GM19455 (cell line): Measurements from ENCODE around the gene CYP2D6.
"Not testable (repeated sequence)": the region's sequence is repeated elsewhere in the genome, so short reads cannot be mapped to it uniquely, and the experiment has no call there.

Source experiments
- ATAC-seq: cut with Tn5 transposase; IDR thresholded peaks from one replicate; pipeline ENCODE4 v1.9.1; 2021; ENCODE audit not compliant: unreplicated experiment

Gene CYP2D6

DNA sequence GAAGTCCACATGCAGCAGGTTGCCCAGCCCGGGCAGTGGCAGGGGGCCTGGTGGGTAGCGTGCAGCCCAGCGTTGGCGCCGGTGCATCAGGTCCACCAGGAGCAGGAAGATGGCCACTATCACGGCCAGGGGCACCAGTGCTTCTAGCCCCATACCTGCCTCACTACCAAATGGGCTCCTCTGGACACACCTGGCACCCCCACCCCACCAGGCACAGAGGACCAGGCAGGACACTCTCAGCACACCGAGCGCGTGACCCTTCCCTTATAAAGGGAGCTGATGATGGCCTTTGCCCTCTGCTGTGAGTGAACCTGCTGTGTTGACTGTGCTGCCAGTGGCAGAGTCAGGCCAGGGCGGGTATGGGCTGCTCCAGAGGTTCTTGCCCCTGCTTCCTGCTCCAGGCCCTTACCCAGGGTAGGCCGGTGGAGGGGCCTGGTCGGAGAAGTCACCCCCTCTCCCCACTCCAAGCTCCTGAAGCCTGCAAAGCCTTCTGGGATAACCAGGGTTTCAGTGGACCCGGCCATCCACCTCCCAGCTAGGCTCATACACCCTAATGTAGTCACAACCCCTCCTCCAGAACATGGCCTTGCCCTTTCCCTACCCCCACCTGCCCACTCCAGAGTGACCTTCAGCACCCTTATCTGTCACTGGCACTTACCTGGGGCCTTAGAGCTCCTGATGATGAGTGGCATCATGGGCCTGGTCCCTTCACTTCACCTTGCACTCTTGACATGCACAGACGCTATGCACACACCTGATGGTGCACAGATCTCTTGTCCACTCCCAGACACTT is at the start of gene CYP2D6:
Gene CYP2D6 (minus strand): TSS at position 172 of the 793 bp plus-strand sequence. CDS start 19 bp downstream, at position 153.
- not testable (repeated sequence) for ATAC-seq

DNA sequence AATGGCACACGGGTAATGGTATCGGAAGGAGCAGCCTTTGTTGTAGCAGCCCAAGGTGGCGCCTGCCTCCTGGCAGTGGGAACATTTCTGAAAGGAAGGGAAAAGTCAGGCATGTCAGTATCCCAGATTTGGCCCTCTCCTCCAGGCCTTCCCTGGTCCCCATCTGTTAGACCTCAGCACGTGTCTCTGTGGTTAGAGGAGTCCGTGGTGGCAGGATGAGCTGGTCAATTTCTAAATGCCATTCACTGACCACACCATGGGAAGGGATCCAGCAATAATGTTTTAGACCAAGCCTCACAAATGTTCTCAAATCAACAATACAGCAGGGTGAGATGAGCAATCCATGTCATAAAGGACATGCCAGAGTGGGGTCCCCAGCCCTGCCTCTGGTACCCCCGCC is 49.0 kb upstream of the CYP2D6 start:
- no peak for ATAC-seq

DNA sequence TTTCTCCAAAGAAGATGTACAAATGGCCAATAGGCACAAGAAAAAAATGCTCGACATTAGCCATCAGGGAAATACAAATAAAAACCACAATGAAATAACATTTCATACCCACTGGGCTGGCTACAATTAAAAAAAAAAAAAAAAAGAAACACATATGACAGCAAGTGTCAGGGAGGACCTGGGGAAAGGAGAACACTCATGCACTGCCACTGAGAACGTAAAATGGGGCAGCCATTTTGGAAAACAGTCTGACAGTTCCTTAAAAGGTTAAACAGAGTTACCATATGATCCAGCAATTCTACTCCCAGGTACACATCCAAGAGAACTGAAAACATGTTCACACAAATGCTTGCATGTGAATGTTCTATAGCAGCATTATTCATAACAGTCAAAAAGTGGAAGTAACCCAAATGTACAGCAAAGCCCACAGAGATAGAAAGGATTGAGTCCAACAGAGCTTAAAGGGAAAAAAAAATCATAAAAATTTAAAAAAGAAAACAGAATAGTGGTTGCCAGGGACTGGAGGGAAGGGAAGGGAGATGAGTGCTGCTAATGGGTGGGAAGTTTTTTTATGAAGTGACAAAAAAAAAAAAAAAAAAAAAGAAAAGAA is 48.4 kb upstream of the CYP2D6 start:
- no peak for ATAC-seq

DNA sequence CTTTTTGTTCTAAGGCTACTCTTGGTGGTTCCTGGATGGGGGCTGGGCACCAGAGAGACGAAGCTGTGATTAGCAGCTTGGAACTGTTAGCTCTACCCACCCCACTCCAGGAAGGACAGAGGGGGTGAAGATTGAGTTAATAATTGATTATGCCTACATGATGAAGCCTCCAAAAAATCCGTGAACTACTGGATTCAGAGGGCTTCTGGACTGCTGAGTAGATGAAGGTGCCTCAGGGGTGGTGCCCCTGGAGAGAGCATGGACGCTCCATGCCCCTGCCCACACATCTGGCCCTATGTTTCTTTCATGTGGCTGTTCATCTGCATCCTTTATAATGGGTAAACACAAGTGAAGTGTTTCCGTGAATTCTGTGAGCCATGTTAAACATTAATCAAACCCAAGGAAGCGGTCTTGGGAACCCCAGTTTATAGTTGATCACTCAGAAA is 47.3 kb upstream of the CYP2D6 start:
- no peak for ATAC-seq

DNA sequence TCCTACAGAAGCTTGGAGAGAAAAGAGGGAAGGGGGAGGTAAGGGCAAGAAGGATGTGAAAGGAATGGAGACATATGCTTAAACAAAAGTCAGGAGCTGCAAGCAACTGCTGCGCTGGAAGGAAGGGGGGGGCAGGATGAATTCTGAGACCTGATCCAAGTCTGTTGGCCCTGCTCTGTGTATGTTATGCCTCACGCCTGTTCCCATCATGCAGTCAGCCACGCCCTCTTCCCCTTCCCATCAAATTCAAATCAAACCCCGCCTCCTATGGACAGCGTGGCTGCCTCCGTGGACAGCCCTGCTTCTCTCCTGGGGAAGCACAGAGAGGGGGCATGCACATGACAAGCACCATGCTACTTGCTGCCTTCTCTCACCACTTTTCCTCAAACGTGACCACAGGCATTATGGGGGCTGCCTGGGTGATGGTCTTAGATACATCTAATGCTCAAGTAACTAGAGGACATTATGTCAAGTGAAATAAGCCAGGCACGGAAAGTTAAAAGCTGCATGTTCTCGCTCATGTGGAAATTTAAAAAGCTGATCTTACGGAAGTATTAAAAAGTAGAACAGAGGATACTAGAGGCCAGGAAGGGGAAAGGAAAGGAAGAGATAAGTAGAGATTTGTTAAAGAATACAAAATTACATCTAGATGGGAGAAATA is 45.8 kb upstream of the CYP2D6 start:
- ATAC-seq, result no peak

DNA sequence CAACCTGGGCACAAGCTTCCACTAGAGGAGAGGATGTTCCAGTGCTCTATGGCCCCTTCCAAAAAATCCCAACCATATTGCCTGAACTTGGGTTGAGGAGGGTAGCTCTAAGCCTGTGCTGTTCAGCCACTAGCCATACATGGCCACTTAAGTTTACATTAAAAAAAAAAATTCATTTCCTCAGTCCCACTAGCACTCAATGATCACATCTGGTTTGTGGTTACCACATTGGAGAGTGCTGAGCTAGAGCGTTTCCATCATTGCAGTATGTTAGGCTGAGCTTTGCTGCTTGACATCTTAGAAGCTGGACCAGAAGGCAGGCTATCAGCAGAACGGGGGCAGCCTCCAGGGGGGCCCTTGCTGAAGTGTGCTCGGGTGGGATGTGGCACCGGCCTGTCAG is 43.5 kb upstream of the CYP2D6 start:
- ATAC-seq, result no peak

DNA sequence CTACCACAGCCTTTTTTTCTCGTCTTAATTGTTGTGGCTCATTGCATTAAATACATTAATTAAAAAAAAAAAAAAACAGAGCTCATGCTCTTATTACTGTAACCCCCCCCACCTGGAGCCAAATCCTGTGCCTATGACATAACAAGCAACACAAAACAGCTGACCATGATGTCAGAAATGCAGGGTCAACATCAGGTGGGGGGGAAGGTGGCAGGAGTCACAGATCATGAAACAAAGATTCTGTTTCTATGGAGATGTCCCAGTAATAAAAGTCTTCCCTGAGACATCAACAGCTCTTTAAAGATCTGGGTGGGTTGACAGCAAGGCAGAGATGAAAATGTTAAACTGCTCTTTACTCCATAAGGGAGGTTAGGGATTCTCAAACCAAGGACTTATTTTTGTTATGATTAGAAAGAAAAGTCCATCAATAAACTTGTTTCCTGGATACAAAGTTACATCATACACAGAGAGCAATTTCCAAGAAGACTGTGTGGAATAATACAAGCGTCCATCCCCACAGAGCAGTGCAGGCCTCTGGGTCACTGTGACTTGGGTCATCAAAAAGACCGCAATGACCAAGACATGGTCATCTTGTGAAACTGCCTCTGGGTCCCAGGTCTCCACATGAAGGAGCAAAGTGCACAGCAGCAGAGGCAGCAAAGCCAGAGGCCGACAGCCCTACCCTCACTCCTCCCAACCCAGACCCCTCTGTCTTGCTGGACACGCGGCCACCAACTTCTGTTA is 42.7 kb upstream of the CYP2D6 start:
- no peak for ATAC-seq

DNA sequence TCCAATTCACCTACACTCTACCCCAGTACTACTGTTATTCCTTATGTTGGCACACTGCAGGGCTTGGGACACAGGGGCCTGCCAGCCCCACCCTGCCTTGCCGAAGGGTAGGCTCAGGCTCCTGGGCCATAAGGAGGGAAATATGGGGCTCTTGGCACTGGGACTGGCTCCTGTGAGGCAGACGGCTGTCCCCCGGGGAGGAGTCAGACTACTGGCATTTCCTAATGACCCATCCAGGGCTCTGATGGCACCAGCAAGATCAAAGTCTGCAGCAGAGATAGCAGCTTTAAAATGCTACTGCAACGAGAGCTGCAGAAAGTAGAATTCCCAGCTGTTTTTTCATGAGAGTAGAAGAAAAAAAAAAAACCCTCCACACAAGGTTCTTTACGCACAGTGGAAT is 42.2 kb upstream of the CYP2D6 start:
- ATAC-seq, result no peak

DNA sequence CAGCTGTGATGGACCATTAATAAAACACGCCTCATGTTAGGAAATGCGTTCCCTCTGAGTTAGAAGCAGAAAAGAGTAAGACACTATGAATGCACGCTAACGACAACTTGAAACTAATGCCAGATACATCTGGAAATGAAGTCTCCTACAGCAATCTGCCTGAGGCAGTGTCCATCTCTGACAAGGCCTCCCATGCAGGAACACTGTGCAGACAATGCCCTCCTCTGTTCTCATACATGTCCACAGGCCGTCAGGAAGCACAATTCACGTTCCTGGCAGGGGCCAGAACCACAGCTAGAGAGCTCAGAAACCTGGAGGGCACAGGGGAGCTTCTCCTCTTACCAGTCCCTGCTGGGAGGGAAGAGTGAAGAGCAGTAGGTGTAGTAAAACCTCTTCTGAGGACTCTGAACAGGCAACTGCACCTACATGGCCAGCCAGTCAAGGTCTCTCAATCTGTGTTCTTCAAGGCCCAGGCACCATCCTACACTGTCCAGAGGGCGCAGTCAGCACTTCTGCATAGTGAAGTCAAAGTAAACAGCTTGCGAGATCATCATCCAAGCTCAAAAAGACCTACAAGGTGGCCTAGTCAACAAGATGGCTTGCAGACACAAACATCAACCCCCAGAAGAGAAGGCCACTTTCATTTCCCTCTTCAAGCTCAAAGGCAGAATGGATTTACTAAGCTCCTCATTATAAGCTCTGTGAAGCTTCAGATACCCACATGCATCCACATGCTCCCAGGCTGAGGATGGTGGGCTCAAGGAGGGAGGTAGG is 41.5 kb upstream of the CYP2D6 start:
- ATAC-seq, result no peak

DNA sequence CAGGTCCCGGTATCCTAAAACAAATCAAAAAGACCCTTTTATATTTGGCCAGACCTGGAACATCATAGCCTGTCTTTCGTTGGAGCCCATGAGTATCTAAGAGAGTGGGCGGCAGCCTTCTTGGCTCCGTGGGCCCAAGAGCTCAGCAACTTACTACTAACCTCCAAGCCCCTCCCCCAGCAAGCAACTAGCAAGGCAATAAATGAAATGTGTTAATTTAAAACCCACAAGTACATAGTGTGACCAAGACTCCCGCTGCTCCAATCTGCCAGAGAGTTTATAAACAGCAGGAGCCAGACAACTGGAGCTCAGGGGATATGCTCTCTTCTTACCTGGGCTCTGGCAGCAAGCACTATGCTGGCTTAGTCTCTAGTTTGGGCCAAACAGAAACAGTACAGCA is 40.8 kb upstream of the CYP2D6 start:
- no peak for ATAC-seq

DNA sequence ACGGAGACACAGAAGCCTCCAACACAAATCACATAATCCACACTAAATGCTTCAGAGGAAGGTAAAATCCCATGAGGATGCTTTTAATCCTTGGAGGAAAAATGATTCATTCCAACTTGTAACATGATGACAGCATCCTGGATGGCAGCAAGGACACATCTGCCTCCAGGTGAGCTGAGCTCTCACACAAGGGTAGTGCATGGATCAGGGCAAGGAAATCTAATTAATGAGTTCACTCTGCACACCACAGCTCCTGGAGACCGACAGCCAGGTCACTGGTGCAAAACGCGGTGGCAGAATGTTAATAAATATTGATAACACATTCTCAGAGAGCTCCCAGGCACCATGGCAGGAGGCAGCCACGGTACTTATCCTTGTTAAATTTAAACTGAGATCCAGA is 40.3 kb upstream of the CYP2D6 start:
- no peak for ATAC-seq

DNA sequence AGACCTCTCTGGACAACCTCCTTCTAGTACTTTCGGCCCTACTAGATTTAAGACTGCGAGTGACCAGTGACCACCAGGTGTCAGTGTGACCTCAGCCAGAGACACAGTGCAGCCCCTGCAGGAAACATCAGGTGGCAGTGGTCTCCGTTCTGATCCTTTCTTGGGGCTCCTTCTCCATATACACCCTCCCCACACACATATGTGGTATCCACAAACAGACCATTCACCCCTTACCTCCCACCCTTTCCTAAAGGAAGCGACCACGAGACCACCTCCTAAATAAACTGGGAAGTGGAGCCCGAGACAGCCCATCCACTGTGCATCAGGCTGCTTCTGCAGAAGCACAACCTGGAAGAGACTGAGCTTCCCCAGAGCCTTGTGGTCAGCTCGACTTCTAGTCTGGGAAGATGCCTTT is 38.5 kb upstream of the CYP2D6 start:
- no peak for ATAC-seq

DNA sequence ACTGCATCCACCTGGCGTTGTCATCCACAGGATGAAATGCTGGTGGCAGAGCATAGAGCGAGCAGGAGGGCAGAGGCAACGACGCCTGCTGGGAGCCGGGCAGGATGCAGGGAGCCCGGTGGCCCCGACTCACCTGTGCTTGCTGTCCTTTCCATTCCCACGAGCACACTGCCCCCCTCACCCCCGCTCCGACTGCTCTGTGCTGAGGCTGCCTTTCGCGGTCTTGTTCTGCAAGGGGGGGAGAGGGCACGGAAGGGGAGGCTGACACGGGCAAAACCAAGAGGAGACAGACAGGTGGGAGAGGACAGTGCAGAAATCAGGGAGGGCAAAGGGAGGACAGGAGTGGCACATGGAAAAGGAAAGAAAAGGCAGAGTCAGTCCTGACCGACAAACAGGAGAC is 37.9 kb upstream of the CYP2D6 start:
- no peak for ATAC-seq

DNA sequence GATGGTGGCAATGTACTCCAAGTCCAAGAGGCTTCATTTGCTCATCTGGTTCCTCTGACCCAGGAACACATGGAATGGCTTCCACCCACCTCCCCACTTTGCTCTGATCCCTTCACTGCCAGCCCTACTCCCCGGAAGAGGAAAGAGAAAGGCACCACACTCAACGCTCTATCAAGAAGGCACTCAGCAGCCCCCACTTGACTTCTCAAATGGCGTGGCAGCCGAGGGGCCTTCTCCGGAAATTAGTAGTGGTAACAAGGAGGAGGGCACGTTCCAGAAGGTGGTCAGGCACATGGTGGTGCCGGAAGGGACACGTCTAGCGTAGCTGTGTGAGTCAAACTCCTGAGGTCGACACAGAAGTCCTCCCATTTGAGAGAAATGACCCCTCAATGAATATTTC is 36.5 kb upstream of the CYP2D6 start:
- no peak for ATAC-seq

DNA sequence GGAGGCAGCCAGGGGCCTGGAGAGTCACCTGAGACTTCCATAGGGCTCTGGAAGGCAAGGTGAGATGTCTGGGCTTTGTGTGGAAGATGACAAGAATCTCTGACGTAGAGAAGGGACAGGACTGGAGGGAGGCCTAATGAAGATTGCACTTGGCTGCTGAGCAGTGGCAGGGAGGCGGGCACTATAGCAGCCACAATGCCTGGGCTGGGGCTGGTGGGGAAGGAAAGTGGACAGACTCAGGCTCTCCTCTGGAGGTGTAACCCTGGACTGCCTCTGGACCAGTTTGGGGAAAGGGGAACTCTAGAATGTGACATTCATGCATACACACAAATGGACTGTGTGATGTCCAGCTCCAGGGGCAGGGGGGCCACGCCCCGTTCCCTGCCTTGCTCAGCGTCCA is 34.3 kb upstream of the CYP2D6 start:
- no peak for ATAC-seq

DNA sequence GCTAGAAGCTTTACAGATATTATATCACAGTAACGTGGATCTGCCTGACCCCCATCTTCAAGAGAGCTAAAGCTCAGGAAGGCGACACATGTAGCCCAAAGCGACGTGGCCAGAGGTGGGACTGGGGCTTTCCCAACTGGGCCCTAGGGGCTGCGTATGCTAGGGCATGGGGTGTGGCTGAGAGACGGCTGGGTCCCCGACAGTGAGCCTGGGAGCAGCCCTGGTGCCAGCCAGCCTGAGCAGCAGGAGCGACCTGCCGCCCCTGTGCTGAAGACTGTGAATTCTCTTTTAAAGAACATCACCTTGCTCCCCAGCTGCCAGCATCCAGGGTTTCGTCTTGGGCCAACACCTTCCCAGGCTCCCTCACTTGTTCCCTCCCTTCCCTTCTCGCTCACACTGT is 32.9 kb upstream of the CYP2D6 start:
- no peak for ATAC-seq

DNA sequence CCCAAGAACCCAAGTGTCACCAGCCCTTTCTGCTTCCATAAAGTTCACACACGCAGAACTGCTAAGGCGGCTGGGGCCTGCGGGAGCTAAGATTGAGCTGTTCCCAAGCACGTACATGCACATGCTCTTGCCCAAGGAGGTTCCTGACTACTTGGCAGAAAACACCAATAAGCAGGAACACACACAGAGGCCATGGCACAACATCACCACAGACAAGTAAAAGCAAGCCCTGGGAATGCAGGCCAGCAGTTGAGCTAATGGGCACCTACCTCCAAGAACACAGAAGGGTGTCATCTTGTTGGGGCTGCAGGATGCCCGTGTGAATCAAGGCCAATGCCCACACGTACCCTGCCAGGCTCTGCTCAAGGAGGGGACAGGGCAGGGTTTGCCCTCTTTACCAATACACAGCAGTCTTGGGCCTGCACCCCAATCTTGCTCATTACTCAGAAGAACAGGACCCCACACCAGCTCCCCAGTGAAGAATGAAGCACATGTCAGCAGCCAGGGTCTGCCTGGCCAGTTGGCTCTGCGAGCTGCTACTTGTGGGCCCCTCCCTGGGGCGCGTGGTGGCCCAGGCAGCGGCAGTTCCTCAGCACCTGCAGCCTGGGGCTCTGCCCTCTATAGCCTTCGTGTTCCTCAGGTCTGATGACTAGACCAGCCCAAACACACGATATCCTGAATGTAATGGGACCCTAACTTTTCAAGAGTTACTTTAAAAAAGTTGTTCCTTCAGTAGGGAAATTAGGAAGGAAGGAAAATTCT is 32.3 kb upstream of the CYP2D6 start:
- no peak for ATAC-seq

DNA sequence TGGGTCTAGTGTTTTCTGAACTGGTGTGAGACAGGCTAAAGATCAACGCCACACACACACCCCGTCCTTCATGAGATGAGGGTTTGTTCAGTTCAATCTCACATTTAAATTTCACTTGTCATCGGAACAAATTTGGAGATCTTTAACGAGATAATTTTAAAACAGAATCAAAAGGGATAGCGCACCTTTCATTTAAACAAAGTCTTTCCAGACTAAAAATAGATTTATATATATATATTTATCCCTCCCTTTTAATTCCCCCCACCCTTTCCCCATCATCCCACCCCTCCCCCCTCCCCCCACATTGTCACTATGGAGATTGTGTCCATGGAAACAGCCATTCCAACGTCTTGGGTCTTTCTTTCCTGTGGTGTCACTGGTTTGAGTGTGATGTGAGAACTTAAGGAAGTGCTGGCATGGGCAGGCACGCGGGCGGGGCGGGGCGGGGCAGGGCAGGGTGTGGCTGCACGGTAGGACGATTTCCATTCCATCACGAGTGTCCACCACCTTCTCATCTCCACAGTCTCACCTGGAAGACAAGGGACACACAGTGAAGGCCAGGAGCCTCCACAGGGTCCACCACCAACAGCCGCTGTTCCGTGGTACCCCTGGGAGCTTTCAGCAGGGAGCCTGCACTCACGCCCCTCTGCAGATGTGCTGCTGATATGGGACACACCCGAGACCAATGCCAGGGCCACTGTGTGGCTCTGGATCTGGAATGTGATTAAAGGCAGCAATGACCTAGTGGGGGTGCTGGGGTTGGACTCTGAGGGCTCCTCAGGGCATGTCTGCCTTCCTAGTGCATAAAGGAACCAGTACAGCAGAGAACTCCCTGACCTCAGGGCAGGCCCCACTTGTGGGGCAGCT is 30.5 kb upstream of the CYP2D6 start:
- no peak for ATAC-seq

DNA sequence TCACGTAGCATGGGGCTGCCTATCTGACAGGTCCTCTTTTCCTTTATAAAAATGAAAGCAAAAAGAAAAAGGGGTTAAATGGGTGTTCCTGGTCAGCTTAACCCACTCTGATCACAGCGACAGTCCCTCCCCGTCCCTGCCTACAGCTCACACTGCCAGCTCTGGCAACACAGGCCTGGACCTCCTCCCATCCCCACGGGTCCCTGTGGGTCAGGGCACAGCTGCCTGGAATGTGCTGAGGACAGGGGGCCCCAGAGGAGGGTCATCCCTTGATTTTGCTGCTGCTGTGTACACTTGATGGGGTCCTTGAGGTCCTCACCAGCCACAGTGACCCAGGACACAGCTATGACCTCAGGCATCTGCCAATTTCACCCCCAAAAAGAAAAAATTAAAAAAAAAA is 29.6 kb upstream of the CYP2D6 start:
- no peak for ATAC-seq
